Right atrium auricular region (tissue), 2 donors: Measurements from ENCODE around the gene ABCA4. TPM values are rescaled to one million over a fixed set of nuclear protein-coding genes. Genes with fewer than 3 reads are reported as not detected.
"Not testable (repeated sequence)": the region's sequence is repeated elsewhere in the genome, so short reads cannot be mapped to it uniquely, and the experiment has no call there.

ENCODE experiments used
- DNase-seq: peaks from one replicate; pipeline ENCODE4 v3.0.0-alpha.2; 2019; ENCODE audit warnings: low spot score
- H3K27ac ChIP-seq, 2 donors: fragments of 200-600 bp; sonication (generic); 1 replicate in 1 of 2; 2 replicates in 1 of 2; pipeline ENCODE4 v1.5.1; 2016 to 2019
- H3K27me3 ChIP-seq, 2 donors: fragments of 200-600 bp; sonication (generic); one replicate each; pipeline versions ENCODE4 v1.5.1 to v1.6.0; 2017 to 2019
- H3K36me3 ChIP-seq: fragments of 200-600 bp; sonication (generic); one replicate; pipeline ENCODE4 v1.5.1; 2016
- H3K4me1 ChIP-seq, 2 donors: fragments of 200-600 bp; sonication (generic); one replicate each; pipeline versions ENCODE4 v1.5.1 to v1.6.0; 2017 to 2019
- H3K4me3 ChIP-seq, 2 donors: fragments of 200-600 bp; sonication (generic); 1 replicate in 1 of 2; 2 replicates in 1 of 2; pipeline ENCODE4 v1.5.1; 2017 to 2019; ENCODE audit warnings: mild to moderate bottlenecking in 1 of 2, moderate library complexity in 1 of 2
- H3K9me3 ChIP-seq, 2 donors: fragments of 200-600 bp; sonication (generic); one replicate each; pipeline ENCODE4 v1.5.1; 2019
- total RNA-seq, 2 donors: library from RNA; depleted of rRNA; stranded (reverse); fragments of >200 nt; gene quantifications; one replicate each; pipeline ENCODE4 v1.1.0, GENCODE V29; 2016
- TF ChIP-seq, protein P1 (sequence below), 2 donors: fragments of 200-600 bp; sonication (generic); IDR thresholded peaks; one replicate each; pipeline ENCODE4 v1.5.1; 2019; ENCODE audit warnings: antibody characterized with exemption in 2 of 2

Gene ABCA4
- total RNA-seq, 2 donors from 2014 or later: 0.51 TPM; not detected in 1

- no peaks in the 10 kb centered on the region for H3K27me3 ChIP-seq
- no peaks in the 10 kb centered on the region for H3K36me3 ChIP-seq
- DNase-seq: no peak
- no peaks in the 10 kb centered on the region for H3K9me3 ChIP-seq
- H3K4me1 ChIP-seq: peaks cover 0 to 16% of the 10 kb centered on the region in 2 donors
- H3K27ac ChIP-seq: no peak overlapping the region
- TF ChIP-seq, protein P1, sequence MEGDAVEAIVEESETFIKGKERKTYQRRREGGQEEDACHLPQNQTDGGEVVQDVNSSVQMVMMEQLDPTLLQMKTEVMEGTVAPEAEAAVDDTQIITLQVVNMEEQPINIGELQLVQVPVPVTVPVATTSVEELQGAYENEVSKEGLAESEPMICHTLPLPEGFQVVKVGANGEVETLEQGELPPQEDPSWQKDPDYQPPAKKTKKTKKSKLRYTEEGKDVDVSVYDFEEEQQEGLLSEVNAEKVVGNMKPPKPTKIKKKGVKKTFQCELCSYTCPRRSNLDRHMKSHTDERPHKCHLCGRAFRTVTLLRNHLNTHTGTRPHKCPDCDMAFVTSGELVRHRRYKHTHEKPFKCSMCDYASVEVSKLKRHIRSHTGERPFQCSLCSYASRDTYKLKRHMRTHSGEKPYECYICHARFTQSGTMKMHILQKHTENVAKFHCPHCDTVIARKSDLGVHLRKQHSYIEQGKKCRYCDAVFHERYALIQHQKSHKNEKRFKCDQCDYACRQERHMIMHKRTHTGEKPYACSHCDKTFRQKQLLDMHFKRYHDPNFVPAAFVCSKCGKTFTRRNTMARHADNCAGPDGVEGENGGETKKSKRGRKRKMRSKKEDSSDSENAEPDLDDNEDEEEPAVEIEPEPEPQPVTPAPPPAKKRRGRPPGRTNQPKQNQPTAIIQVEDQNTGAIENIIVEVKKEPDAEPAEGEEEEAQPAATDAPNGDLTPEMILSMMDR (IDR thresholded peaks at IDR 0.05): no peak
- H3K4me3 ChIP-seq: no peak overlapping the region
These were observed 35.2 kb upstream of the ABCA4 start for GRCh38 chr1:94156096-94156625.

DNA sequence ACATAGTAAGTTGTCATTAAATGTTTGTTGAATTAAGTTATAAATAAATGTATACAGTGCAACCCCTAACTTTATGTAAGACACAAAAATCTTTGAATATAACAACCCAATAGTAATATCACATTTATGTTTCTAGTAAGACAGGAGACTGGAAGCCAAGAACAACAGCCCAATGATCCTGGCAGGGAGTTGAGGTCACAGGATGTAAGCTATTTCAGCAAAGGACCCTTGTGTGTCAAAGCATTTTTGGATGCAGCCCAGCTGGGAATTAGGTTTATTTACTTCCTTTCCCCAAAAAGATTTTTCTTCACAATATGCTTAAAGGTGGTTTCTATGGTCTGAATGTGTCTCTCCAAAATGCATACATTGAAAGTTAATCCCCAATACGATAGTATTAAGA is 34.0 kb upstream of the ABCA4 start:
- Histone ChIP-seq H3K36me3 (no peaks in the 10 kb centered on the region), H3K27me3 (no peaks in the 10 kb centered on the region), H3K4me3 (no peak overlapping the region), H3K27ac (no peak overlapping the region), H3K9me3 (no peaks in the 10 kb centered on the region), H3K4me1 (peaks cover 0 to 7% of the 10 kb centered on the region in 2 donors)
- no peak for DNase-seq
- TF ChIP-seq, protein P1 (IDR thresholded peaks at IDR 0.05): no peak

- TF ChIP-seq, protein P1 (IDR thresholded peaks at IDR 0.05): no peak
- Histone ChIP-seq H3K4me3 (no peak overlapping the region), H3K9me3 (no peaks in the 10 kb centered on the region), H3K36me3 (no peaks in the 10 kb centered on the region), H3K4me1 (peaks cover 0 to 7% of the 10 kb centered on the region in 2 donors), H3K27me3 (no peaks in the 10 kb centered on the region), H3K27ac (no peak overlapping the region)
- no peak for DNase-seq
These were observed 32.2 kb upstream of the ABCA4 start for GRCh38 chr1:94153133-94153532.

DNA sequence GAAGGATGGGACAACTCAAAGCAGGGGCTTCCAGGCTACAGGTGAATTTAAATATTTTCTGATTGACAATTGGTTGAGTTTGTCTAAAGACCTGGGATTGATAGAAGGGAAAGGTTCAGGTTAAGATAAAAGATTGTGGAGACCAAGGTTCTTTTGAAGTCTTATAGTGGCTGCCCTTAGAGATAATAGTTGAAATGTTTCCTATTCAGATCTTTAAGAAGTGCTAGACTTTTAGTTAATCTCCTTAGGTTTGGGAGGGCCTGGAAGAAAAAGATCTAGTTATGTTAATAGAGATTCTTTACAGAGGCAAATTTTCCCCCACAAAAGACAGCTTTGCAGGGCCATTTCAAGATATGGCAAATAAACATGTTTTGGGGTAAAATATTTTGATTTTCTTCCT is 28.2 kb upstream of the ABCA4 start:
- H3K27ac ChIP-seq, H3K9me3 ChIP-seq: not testable (repeated sequence)

GRCh38 chr1:94146273-94146672 is 25.3 kb upstream of the ABCA4 start:
- Histone ChIP-seq H3K4me3 (no peak overlapping the region), H3K27me3 (no peaks in the 10 kb centered on the region), H3K9me3 (no peaks in the 10 kb centered on the region), H3K4me1 (peaks cover 0 to 12% of the 10 kb centered on the region in 2 donors), H3K27ac (no peak overlapping the region), H3K36me3 (no peaks in the 10 kb centered on the region)
- no peak for DNase-seq
- TF ChIP-seq, protein P1 (IDR thresholded peaks at IDR 0.05): no peak

More for the DNA sequence above, 28.2 kb upstream of the ABCA4 start:
- H3K4me1 ChIP-seq, H3K4me3 ChIP-seq, H3K36me3 ChIP-seq, H3K27me3 ChIP-seq, DNase-seq: not testable (repeated sequence)

GRCh38 chr1:94144836-94145235 is 23.9 kb upstream of the ABCA4 start:
- TF ChIP-seq, protein P1 (IDR thresholded peaks at IDR 0.05): no peak
- no peaks in the 10 kb centered on the region for H3K36me3 ChIP-seq
- no peak overlapping the region for H3K4me3 ChIP-seq
- no peak for DNase-seq
- no peaks in the 10 kb centered on the region for H3K9me3 ChIP-seq
- H3K27ac ChIP-seq: no peak overlapping the region
- H3K27me3 ChIP-seq: no peaks in the 10 kb centered on the region
- H3K4me1 ChIP-seq: peaks cover 0 to 12% of the 10 kb centered on the region in 2 donors
